ENCODE data around the gene PIAS1.
A peak's percentile ranks its signal among the peaks of the same experiment; 100 is the strongest.
"Not testable (repeated sequence)": the region's sequence is repeated elsewhere in the genome, so short reads cannot be mapped to it uniquely, and the experiment has no call there.

Gene PIAS1

DNA sequence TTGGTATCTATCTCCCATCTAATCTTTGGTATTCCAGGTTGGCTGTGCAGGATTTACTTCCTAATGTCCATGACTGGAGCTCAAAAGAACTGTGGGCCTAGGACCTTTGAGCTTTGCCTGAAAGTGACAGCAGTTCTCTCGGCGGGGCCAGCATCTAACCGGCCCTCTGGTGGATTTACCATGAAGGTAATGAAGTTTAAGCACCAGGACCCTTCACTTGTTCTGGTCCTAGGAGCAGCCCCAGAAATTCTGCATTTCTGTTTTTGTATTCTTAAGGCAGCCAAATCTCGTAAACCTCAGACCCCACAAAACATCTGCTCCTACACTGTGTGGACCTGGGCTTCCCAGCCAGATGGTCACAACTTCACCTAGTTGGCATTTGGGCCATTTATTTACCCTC is 138.0 kb downstream of the PIAS1 start:
- Histone ChIP-seq H3K9me3 (no peaks in the 10 kb centered on the region), H3K4me3 (no peak overlapping the region), H3K27me3 (ENCODE audit: low read depth) (no peaks in the 10 kb centered on the region), H3K36me3 (replicated peaks) (peaks cover 74% of the 10 kb centered on the region), H3K4me1 (no peaks in the 10 kb centered on the region)
- in situ Hi-C loops (cut with MboI; ENCODE audit: low sequenced_read_pairs), result no loop called here
- DNase-seq (ENCODE audit: low spot score in 2 of 2), result no peak

DNA sequence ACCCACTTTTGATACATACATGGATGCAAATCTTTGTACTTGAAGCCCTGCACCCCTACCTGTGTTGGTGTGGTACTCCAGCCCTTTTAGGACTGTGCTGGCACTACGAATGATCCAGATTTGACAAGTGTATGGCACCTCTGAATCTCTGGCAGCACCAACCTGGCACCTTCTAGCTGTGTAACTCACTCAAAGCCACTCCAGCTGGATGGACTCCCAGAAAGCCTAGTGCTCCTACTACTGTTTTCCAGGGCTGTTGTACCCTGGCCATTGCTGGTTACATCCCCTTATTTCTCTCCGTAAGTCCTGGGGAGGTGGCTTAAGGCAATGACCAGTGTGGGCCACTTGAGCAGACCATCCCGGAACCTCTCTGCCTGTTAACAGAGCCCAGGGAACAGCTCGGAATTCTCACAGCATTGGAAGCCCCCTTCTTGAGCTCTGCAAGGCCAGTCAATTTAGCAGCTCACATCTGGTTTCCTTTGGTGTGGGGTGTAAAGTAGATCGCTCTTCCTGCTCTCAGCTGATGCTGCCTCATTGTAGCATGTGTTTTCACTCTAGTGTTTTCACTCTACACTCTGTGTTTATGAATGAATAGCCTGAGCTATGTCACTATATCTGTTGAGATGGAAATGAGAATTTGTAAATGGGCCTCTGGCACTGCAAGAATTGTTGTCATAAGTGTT is 138.8 kb downstream of the PIAS1 start:
- H3K36me3 ChIP-seq (replicated peaks), result peaks cover 74% of the 10 kb centered on the region
- no peaks in the 10 kb centered on the region for H3K9me3 ChIP-seq
- H3K27me3 ChIP-seq (ENCODE audit: low read depth), result no peaks in the 10 kb centered on the region
- no peaks in the 10 kb centered on the region for H3K4me1 ChIP-seq
- in situ Hi-C loops (cut with MboI; ENCODE audit: low sequenced_read_pairs), result no loop called here
- no peak for DNase-seq (ENCODE audit: low spot score in 2 of 2)
- no peak overlapping the region for H3K4me3 ChIP-seq

DNA sequence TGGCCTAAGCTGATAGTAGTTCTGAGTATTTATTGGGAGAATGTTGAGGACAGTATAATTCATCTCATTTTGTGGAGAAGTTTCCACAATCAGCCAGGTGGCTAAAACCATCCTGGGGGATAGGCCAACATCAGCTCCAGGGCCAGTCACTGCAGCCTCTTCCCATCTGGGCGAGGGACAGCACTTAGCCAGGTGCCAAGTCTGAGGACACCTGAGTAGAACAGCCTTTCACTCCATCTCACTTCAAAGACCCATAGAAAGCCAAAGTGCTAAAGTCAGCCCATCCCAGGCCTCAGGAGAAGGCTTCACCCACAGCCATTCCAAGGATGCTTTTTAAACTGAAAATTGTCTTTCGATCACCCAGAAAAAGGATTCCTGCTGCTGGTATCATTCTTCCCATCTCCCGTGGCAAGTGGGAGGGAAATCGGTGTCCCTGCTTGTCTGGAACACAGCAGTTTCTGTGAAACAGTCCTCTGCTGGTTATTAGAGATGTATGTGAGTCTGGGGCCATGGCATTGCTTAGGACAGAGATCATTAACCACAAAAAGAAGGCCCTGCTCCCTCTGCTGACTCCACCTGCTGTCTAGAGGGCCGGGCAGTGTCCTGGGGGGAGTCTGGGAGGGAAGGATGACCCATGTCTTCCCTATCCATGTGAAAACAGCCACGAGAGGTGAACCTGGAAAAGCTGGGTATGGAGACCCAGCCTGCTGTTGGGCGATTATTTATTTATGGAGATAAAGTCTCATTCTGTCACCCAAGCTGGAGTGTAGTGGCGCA is 141.4 kb downstream of the PIAS1 start:
- in situ Hi-C loops (cut with MboI; ENCODE audit: low sequenced_read_pairs), result no loop called here

DNA sequence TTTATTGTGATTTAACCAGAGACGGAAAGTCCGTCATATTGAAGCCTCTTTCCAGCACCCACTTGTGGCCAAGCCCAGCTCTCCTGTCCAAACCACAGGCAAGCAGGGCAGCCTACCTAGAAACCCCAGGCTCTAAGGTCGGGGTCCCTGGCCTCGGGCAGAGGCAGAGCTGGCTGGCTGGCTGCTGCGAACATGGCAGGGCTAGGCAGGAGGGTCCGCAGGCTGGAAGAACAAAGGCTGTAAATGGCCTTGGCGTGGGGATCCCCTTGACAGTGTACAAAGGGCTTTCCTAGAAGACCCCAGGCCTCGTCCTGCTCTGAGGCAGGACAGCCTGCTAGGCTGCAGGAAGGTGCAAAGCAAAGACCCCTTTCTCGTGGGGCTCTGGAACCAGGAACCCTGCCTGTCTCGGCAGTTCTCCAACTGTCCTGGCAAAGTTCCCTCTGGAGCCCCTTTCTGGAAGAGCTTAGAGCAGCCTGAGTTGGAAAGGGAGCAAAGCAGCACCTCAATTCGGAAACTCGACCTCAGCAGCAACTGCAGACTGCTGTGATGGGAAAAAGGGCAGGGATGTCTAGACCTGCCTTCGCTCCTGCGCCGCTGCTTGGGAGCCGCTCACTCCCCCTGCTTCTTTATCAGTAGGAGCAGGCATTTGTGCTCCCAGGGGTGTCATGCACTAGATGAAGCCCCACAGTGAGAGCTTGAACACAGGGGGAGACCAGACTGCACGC is 142.5 kb downstream of the PIAS1 start:
- in situ Hi-C loops (cut with MboI; ENCODE audit: low sequenced_read_pairs), result no loop called here
- no peak for DNase-seq (ENCODE audit: low spot score in 2 of 2)
- Histone ChIP-seq H3K4me3 (no peak overlapping the region), H3K4me1 (peaks cover 17% of the 10 kb centered on the region), H3K9me3 (no peaks in the 10 kb centered on the region), H3K27me3 (ENCODE audit: low read depth) (no peaks in the 10 kb centered on the region), H3K36me3 (replicated peaks) (peaks cover 46% of the 10 kb centered on the region)

More for the DNA sequence above, 141.4 kb downstream of the PIAS1 start:
- no peak overlapping the region for H3K4me3 ChIP-seq
- no peak for DNase-seq (ENCODE audit: low spot score in 2 of 2)
- H3K4me1 ChIP-seq, result peaks cover 6% of the 10 kb centered on the region
- no peaks in the 10 kb centered on the region for H3K27me3 ChIP-seq (ENCODE audit: low read depth)
- no peaks in the 10 kb centered on the region for H3K9me3 ChIP-seq
- peaks cover 54% of the 10 kb centered on the region for H3K36me3 ChIP-seq (replicated peaks)

DNA sequence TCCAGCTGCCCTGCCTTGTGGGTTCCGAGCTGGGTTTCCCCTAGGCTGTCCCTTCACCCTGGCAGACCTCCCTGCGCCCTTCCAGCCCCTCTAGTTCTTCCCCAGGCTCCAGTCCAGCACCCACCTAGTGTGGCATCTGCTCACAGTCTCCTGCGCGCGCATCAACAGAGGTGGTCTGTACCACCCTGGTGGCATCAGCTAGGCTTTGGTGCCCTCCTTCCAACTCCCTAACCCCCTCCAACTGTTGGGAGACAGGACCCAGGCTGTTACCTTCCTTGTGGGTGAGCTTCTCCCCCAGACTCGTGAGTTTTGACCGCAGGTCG is 143.0 kb downstream of the PIAS1 start:
- H3K4me1 ChIP-seq, result peaks cover 19% of the 10 kb centered on the region
- no peaks in the 10 kb centered on the region for H3K27me3 ChIP-seq (ENCODE audit: low read depth)
- no peak overlapping the region for H3K4me3 ChIP-seq
- in situ Hi-C loops (cut with MboI; ENCODE audit: low sequenced_read_pairs), result no loop called here
- H3K36me3 ChIP-seq (replicated peaks), result peaks cover 42% of the 10 kb centered on the region
- no peaks in the 10 kb centered on the region for H3K9me3 ChIP-seq
- DNase-seq (ENCODE audit: low spot score in 2 of 2), result no peak

DNA sequence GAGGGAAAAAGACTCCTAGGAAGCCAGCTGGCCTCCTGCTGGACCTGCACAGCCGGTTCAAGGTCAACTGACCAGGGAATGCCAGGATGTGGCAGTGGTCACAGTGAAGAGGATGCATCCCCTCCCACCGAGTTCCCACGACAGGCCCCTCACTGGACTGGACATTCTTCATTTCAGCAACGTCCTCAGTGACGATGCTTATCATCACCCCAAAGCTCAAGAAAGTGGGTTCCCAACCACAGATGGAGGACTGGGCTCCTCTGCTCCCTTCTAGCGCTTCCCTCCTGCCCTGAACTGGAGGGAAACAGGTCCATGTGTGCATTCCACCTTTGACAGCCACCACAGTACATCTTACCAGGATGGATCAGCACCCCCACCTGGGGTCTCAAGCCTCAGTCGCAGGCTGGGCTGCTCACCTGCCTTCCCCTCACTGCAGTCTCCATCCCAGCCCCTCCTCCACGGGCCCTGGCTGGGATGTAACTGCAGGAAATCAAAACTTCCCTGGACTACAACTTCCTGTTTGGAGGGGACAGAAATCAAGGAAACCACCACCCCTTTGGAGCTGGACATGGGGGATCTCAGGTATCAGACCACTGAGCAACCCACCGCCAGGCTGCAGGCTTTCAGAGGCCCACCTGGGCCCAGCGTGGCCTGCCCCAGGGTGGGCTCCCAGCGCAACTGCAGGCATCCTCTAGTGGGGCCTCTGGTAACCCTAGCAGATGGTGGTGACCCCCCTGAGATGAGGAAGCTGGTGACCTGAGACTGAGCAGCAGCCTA is 143.7 kb downstream of the PIAS1 start:
- in situ Hi-C loops (cut with MboI; ENCODE audit: low sequenced_read_pairs), result no loop called here

DNA sequence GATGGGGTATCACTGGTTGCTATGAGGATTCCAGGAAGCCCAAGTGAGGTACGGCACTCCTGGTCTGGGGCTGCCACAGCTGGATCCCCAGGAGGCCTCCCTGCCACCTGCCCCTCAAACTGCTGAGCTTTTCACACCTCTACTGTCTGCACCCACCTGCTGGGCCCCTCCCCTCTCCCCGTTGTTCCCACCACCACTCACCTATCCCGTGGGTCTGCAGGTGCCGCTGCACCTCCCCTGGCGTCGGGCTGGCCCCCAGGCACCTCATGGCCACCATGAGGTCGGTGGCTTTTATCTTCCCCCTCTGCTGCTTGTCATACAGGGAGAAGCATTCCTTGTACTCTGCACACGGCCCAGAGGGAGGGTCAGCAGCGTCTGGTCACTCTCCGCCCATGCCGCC is 145.2 kb downstream of the PIAS1 start:
- peaks cover 23% of the 10 kb centered on the region for H3K36me3 ChIP-seq (replicated peaks)
- no peak overlapping the region for H3K4me3 ChIP-seq
- no peaks in the 10 kb centered on the region for H3K27me3 ChIP-seq (ENCODE audit: low read depth)
- H3K4me1 ChIP-seq, result peaks cover 28% of the 10 kb centered on the region
- no peak for DNase-seq (ENCODE audit: low spot score in 2 of 2)
- in situ Hi-C loops (cut with MboI; ENCODE audit: low sequenced_read_pairs), result no loop called here
- no peaks in the 10 kb centered on the region for H3K9me3 ChIP-seq

More for the DNA sequence above, 143.7 kb downstream of the PIAS1 start:
- Histone ChIP-seq H3K4me3 (no peak overlapping the region), H3K9me3 (no peaks in the 10 kb centered on the region), H3K4me1 (peaks cover 24% of the 10 kb centered on the region), H3K36me3 (replicated peaks) (peaks cover 35% of the 10 kb centered on the region), H3K27me3 (ENCODE audit: low read depth) (no peaks in the 10 kb centered on the region)
- no peak for DNase-seq (ENCODE audit: low spot score in 2 of 2)

DNA sequence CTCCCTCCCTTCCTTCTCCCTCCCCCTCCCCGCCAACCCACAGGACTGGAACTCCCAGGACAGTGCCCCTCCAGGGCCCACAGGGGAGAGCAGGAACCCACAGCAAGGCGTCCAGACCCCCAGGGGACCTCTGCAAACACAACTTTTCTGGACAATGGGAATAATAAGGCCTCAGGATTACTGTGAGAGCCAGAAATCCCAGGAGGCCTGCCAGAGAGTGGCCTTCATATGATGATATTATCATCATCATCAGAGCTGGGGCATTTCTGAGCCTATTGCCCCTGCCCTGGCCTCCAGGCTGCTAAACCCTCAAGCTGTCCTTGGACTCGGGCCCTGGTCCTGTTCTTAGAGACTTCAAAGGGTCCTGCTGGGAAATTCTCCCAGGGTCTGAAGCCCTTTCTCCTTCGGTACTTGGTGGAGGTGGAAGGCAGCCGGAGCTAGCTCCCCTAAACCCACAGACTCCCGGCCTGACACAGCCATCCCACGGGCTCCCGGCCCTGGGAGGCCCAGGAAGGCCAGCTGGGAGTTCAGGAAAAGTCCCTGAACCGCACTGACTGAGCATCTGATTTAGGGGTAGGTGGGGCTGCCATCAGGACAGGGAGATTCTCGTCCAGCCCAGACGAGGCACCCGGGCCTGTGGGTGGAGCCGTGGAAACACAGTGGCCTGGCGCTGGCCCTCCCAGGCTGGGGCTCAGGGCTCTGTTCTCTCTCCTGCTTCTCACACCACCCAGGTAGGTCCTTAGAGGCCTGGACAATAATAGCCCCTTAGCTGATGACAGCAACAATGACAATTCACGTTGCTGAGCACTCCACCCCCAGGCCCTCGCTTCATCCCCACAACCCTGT is 146.1 kb downstream of the PIAS1 start:
- H3K27me3 ChIP-seq (ENCODE audit: low read depth), result no peaks in the 10 kb centered on the region
- in situ Hi-C loops (cut with MboI; ENCODE audit: low sequenced_read_pairs), result no loop called here
- H3K4me3 ChIP-seq, result no peak overlapping the region
- DNase-seq (ENCODE audit: low spot score in 2 of 2), result peak; percentile 34 to 75
- H3K9me3 ChIP-seq, result no peaks in the 10 kb centered on the region
- peaks cover 28% of the 10 kb centered on the region for H3K4me1 ChIP-seq
- peaks cover 22% of the 10 kb centered on the region for H3K36me3 ChIP-seq (replicated peaks)

DNA sequence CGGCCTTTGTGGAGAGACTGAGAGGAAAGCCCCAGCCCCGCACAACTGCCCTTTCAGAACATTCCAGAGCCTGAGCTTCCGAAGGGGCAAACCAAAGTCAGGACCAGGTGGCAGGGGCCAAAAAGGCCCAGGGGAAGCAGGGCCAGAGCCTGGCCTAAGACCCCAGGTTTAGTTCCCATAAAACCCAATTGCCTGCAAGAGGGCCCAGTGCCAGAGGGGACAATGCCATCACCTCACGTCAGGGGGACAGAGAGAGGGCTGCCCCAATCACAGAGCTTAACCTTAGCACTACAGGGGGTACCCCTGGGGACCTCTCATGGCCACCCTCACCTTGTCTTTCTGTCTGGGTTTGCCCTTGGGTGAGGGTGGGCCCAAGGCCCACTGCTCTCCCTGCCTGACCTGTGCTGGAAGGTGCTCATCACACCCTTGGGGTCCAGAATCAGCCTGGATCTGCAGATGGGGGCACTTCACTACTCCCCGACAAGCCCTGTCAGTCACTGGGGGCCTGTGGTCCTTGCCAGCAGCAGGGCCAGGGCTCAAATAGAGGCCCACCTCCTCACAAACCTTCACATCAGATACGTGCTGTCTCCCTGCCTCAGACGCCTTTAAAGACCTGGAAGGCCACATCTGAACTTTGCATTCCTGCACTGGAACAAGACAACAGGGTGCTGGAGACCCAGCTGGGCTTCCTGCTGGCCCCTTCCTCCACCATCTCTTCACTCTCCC is 147.2 kb downstream of the PIAS1 start:
- H3K36me3 ChIP-seq (replicated peaks), result peaks cover 19% of the 10 kb centered on the region
- no peaks in the 10 kb centered on the region for H3K9me3 ChIP-seq
- H3K4me1 ChIP-seq, result peaks cover 28% of the 10 kb centered on the region
- in situ Hi-C loops (cut with MboI; ENCODE audit: low sequenced_read_pairs), result no loop called here
- DNase-seq (ENCODE audit: low spot score in 2 of 2), result no peak
- H3K27me3 ChIP-seq (ENCODE audit: low read depth), result no peaks in the 10 kb centered on the region
- H3K4me3 ChIP-seq, result no peak overlapping the region

DNA sequence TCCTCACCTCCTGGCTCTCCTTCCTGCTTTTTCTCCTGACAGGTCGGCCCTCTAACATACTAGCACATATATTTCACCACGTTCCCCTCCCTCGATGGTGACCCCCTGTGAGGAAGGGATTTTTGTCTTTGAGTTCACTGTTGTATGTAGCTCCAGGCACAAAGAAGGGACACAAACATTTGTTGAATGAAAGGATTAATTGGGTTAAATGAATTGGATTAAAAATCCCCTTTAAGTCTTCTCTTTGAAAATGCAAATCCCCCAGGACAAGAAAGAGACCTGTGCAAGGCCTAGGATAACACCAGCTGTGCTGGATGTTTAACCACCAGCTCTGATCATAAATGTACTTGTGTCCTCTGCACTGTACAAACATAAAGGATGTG is 147.8 kb downstream of the PIAS1 start:
- peaks cover 21% of the 10 kb centered on the region for H3K36me3 ChIP-seq (replicated peaks)
- in situ Hi-C loops (cut with MboI; ENCODE audit: low sequenced_read_pairs), result no loop called here
- H3K27me3 ChIP-seq (ENCODE audit: low read depth), result no peaks in the 10 kb centered on the region
- H3K4me3 ChIP-seq, result no peak overlapping the region
- peaks cover 28% of the 10 kb centered on the region for H3K4me1 ChIP-seq
- no peaks in the 10 kb centered on the region for H3K9me3 ChIP-seq
- DNase-seq (ENCODE audit: low spot score in 2 of 2), result peak; percentile 85 to 100

DNA sequence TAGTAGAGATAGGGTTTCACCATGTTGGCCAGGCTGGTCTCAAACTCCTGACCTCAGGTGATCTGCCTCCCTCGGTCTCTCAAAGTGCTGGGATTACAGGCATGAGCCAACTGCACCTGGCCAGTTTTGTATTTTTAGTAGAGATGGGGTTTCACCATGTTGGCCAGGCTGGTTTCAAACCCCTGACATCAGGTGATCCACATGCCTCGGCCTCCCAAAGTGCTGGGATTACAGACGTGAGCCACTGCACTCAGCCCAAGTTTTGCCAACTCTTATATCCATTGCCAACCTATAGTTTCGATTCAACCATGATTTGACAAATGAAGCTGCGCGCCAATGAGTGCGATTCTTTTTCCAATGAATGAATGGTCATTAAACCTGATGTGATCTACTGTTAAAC is 148.9 kb downstream of the PIAS1 start:
- H3K27me3 ChIP-seq (ENCODE audit: low read depth); DNase-seq (ENCODE audit: low spot score in 2 of 2); H3K4me3 ChIP-seq; H3K9me3 ChIP-seq; in situ Hi-C loops (cut with MboI; ENCODE audit: low sequenced_read_pairs): not testable (repeated sequence)
- peaks cover 23% of the 10 kb centered on the region for H3K36me3 ChIP-seq (replicated peaks)
- H3K4me1 ChIP-seq, result peaks cover 28% of the 10 kb centered on the region

DNA sequence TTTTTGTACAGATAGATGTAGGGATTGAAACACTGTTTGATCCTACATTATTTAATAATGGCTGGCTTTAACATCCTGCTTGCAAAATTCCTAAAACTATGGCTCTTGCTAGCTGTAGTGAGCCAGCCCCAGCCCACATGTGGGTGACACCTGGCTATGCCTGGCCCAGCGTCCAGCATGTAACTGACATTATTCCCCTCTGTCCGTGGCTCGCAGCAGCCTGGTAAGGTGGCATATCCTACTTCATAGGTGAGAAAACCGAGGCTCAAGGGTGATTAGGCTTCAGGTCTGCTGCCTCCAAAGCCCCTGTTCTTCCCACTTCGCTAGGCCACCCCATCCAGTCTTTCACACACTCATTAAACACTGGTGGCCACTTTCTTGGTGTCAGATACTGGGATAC is 149.4 kb downstream of the PIAS1 start:
- Histone ChIP-seq H3K4me1 (peaks cover 28% of the 10 kb centered on the region), H3K36me3 (replicated peaks) (peaks cover 27% of the 10 kb centered on the region), H3K27me3 (ENCODE audit: low read depth) (no peaks in the 10 kb centered on the region), H3K4me3 (no peak overlapping the region), H3K9me3 (no peaks in the 10 kb centered on the region)
- in situ Hi-C loops (cut with MboI; ENCODE audit: low sequenced_read_pairs), result no loop called here
- DNase-seq (ENCODE audit: low spot score in 2 of 2), result no peak
